SW 1271 (cell line): ENCODE data around the gene LVRN.

Experiments used
- DNase-seq, 2 experiments: peaks; one replicate each; lab custom pipeline; 2025; lab: John Stamatoyannopoulos, UW

The LVRN gene

GRCh38 chr5:116023619-116024018, 61.3 kb downstream of the LVRN start:
- no peak for DNase-seq

- DNase-seq: no peak
These were observed 63.6 kb downstream of the LVRN start for GRCh38 chr5:116025866-116026265.

- DNase-seq: peak; percentile 39 to 83
These were observed 69.8 kb downstream of the LVRN start, which contains the start of gene ARL14EPL for GRCh38 chr5:116032094-116032517. ARL14EPL (plus strand) TSS chr5:116032472; CDS start chr5:116051466, 18,994 bp downstream.

- DNase-seq: no peak
These were observed 70.7 kb downstream of the LVRN start for GRCh38 chr5:116032991-116033390.

- no peak for DNase-seq
These were observed 72.8 kb downstream of the LVRN start for GRCh38 chr5:116035123-116035522.

GRCh38 chr5:116037236-116037822, 75.1 kb downstream of the LVRN start:
- no peak for DNase-seq

GRCh38 chr5:116038817-116039216, 76.5 kb downstream of the LVRN start:
- DNase-seq: no peak

GRCh38 chr5:116042375-116042774, 80.1 kb downstream of the LVRN start:
- no peak for DNase-seq

- no peak for DNase-seq
These were observed 81.8 kb downstream of the LVRN start for GRCh38 chr5:116044073-116044472.

GRCh38 chr5:116045821-116046220, 83.5 kb downstream of the LVRN start:
- DNase-seq: no peak

GRCh38 chr5:116046261-116046660, 84.0 kb downstream of the LVRN start:
- DNase-seq: no peak

GRCh38 chr5:116046823-116047222, 84.5 kb downstream of the LVRN start:
- DNase-seq: no peak

GRCh38 chr5:116058346-116058936, 96.2 kb downstream of the LVRN start:
- no peak for DNase-seq

GRCh38 chr5:116062352-116062751, 100.1 kb downstream of the LVRN start:
- DNase-seq: no peak

- no peak for DNase-seq
These were observed 101.7 kb downstream of the LVRN start for GRCh38 chr5:116063950-116064349.

GRCh38 chr5:116068028-116068632, 105.9 kb downstream of the LVRN start:
- peak in 1 of 2 experiments; percentile 54 for DNase-seq

- no peak for DNase-seq
These were observed 108.9 kb downstream of the LVRN start for GRCh38 chr5:116071211-116071610.

GRCh38 chr5:116075191-116075831, 113.0 kb downstream of the LVRN start:
- DNase-seq: no peak

GRCh38 chr5:116076496-116076895, 114.2 kb downstream of the LVRN start:
- no peak for DNase-seq
